ENCODE data around the gene ANGPT4.
"Not testable (repeated sequence)": the region's sequence is repeated elsewhere in the genome, so short reads cannot be mapped to it uniquely, and the experiment has no call there.

ANGPT4 gene

DNA sequence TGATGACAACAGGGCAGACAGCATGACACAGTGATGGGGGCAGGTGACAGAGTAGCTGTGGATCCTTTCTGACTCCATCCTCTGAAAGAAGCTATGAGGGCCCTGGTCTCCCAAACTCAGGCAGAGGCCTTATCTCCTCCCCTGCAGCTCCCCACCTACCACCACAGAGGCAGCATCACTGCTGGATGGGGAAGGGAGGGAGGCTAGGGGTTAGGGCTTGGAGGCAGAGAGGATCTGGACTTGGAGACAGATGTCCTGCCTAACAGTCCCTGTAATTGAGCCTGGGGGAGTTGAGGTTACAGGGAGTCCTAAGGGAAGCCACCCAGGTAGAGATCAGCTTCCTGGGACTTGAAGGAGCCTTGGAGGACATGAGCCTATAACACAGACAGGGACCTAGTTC, 44.7 kb downstream of the ANGPT4 start:
- no peak for DNase-seq

DNA sequence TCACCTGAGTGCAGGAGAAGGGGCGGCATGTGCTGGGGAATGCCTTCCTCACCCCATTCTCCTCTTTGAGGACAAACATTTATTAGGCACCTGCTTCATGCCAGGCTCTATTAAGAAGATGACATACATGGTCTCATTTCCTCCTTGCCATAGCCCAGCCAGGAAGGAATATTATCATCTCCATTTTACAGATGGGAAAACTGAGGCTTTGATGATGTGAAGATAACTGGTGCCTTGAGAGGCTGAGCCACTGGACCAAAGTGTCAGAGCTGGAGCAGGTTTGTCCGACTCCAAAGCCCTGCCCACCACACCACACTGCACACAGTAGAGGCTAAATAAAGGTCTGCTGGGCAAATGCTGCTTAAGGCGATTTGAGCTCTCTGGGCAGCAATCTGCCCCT, 45.4 kb downstream of the ANGPT4 start:
- no peak for DNase-seq

DNA sequence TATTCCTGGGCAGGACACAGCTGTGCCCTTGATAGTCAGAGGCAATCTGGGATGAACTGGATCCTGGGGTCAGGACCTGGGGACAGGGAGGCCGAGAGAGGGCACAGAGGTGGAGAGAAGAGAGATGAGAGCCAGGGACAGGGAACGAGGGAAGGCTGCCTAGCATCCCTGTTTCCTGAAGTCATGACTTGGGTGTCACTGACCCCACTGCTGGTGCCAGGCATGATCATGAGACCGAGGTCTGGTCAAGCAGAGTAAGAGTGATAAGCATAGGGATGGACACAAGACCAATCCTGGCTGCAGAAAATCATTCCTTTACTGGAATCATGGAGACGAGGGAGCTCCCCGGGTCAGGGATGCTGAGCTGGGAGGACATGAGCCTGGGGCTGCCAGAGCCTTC, 46.5 kb downstream of the ANGPT4 start:
- no peak for DNase-seq

DNA sequence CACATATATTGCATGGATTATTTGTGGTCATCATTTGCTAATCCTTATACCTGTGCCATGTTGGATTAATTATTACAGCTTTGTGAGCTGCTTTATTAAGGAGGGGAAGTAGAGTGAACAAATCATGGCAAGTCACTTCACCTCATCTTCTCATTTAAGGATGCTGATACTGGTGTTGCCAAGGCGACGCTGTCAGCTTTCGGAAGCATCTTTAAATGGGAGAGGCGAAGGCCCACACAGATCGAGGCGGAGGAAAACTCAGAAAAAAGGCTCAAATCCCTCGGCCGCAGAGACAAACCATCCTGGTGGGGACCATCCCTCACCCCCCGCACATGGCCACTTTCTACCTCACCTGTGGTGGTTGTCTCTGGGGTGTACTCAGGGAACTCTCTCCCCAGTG, 47.9 kb downstream of the ANGPT4 start:
- no peak for DNase-seq

DNA sequence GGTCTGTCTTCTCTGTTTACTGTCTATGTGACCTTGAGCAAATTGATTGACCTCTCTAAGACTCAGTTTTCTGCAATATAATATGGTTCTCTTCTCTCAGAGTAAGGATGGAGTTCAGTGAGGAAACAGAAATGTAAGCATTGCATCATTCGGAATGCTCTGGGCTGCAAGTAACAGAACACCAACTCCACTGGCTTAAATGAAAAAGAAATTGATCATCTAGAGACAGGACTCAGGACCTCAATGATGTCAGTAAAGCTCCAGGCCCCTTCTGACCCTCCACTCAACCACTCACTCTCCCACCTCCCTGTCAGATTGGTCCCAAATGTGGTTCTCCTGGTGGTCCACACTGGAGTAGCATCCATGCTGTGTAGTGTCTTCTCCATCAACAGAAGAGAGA, 50.7 kb downstream of the ANGPT4 start:
- DNase-seq = no peak

DNA sequence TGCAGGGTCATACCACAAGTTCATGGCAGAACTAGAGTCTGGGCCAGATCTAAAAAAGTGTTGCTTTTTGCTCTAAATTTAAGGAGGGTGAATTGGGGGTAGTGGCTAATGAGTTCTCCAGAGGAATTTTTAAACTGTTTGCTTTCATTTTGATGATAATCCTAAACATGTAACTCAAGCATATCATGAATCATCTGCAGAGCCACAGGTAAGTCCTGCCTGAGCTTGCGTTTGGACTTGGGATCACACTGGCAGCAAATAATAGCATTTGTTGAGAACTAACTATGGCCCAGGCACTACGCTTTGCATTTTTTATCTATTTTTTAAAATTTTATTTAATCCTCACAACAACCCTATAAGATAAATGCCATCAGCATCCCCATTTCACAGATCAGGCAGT, 55.2 kb downstream of the ANGPT4 start:
- DNase-seq = no peak

DNA sequence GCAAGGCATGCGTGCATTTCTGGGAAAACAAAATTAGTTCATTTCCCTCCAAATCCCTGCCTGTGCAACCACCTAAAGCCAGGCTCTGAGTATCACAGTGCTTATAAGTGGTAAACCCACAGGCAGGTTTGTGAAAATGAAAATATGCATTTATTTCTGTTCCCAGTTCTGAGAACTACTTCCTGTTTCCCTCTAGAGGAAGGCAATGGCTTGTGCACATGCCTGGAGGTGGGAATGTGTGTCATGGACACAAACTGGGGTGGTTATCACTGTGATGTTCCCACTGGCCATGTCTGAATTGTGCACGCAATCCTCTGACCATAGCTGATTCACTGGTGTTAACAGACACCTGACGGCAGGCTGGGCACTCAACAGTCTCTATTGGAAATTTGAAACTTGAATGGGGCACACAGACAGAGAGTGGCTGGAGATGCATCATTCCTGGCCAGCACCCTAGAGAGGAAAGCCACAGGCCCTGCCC, 56.3 kb downstream of the ANGPT4 start:
- DNase-seq = no peak

DNA sequence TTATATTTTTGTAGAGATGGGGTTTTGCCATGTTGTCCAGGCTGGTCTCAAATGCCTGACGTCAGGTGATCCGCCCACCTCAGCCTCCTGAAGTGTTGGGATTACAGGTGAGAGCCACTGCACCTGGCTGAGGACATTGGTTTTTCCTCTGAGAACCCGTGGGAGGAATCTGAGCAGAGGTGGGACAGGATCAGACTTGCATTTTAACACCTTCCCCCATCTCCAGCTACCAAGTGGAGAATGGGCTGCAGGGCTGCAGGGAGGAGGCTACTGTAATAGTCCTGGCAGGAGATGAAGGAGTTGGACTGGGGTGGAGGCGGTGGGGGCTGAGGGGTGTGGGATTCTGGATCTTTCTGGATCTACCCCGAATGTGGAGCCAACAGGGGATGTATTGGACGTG, 58.1 kb downstream of the ANGPT4 start:
- DNase-seq = no peak

DNA sequence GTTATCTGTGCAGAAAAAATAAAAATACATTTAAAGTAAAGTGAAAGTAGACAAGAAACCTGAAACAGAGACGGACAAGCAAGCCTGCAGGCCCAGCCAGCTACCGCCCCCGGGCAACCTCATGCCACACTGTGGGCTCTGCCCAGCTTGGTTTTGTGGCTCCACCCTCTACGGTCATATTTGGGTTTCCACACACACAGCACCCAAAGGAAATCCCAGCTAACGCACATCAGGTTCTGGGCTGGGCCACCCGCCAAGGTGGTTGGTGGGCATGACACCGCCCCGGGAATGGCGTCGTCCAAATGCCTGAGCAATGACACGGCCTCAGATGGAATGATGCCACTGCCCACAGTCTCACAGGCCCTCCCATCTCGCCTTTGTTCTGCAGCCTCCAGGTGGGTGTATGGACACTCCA, 59.8 kb downstream of the ANGPT4 start:
- DNase-seq = no peak

DNA sequence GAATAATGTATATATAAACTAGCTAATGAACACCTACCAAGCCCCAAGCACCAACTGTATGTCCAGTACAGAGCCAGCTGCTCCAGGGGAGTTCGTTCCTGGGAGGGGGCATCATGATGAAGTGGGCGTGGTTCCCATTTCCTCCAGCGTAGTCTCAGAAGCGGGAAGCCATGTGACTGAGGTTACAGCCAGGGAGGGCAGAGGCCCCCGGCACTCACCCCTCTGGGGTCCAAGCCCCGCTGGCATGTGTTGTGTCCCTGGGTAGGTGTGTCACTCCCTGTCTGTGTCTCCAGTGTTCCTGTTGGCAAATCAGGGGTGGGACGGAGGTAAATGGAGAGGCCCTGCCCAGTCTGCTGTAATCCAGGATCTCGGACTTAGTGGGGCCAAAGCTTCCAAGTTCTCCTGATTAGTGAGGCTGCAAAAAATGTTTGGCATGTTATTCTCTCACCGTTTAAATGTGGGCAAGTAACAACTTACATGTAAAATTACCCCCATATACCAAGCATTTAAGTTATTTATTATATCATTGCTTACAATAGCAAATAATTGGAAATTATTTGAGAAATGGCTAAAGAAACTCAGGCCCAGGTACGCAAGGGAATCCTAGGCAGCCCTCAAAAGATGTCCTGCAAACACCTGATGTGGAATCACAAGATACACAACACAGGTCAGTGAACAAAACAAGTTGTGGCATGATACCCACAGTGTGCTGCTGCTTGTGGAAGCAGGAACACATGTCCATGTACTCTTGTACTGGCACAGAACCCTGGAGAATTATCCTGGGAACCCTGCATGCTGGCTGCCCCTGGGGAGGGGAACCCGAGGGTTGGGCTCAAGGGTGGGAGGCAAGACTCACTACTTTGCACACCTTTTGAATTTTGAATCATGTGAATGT, 60.4 kb downstream of the ANGPT4 start:
- peak; percentile 19 for DNase-seq

DNA sequence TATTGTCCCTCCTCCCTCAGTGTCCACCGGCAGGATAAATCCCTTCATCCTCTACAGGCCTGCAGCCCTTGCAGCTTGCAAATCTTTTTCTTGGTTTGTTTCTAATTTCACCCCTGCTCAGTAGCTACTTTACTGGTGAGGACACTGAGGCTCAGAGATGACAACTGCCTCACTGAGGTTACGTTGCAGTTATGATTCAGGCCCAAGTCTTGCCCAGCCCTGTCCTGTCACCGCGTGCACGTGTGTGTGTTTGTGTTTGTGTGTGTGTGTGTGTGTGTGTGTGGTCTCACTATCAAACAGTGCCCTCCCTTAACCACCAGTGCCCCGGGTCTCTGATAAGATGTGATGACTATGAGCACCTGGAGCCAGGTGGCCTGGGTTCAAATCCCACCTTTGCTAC, 61.5 kb downstream of the ANGPT4 start:
- no peak for DNase-seq

DNA sequence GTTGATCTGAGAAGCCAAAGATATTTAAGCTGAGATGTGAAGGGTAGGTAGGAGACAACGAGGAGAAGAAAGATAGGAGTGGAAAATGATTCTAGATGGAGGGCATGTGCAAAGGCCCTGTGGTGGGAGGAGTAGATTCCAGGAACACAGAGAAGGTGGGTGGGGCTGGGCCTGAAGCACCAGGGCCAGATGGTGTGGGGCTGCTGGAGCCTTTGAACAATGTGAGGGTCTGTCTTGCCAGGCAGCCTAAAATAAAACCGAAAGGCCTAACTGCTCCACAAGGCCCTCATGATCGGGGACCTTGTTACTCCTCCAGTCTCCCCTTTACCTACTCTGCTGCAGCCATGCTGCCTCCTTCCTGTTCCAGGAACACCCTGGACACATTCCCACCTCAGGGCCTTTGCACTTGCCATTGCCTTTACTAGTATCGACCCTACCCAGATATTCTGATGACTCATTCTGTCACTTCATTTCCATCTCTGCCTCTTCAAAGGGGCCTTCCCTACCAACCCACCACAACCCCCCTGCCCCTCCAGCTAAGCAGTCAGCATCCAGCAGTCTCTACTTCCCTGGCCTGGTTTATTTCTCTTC, 62.6 kb downstream of the ANGPT4 start:
- no peak for DNase-seq

DNA sequence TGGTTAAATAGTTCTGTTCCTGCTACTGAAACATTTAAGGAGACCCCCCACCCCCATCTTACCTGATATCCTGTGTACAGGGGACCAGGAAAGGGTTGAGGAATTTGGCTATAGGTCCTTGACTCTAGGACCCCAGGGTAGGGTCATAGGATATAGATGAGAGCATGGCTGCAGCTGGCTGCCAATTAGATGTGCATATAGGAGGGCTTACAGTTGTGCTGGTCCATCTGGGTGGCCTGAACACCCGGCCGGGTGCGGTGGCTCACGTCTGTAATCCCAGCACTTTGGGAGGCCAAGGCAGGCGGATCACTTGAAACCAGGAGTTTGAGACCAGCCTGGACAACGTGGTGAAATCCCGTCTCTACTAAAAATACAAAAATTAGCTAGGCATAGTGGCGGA, 67.4 kb downstream of the ANGPT4 start:
- DNase-seq = not testable (repeated sequence)

DNA sequence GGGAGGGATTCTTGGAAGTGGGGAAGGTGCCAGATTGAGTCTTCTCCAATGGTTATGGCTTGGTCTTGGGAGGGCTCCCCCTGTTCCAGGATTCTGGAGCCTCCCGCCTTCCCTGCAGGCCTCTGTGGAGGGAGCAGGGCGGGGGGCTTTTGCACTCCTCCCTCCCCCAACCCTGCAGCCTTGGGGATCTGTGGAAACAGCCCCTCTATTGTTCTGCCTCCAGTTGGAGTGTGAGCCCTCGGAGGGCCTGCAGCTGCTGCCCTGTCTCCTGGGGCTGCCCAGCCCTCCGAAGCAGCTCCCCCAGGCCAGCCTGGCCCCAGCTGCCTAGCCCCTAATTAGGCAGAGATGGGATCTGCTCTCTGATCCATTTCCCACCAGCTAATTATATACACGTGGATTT, 67.9 kb downstream of the ANGPT4 start:
- DNase-seq = peak; percentile 78

DNA sequence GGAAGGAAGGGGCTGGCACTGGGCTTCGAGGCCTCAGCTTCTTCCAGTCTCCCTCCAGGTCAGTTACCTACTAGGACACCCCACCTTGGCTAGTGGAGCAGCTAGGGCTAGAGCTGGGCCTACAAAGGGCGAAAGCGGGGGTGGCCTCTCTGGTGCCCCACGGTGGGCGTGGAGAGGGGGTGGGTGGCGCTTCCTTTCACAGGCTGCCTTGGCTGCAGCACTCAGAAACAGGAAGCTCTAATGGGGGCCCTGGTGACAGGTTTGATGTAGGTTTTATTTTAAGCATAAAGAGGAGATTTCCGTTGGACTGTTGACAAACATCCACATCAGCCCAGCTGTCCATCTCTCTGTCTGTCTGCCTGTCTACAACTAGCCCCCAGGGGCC, 69.2 kb downstream of the ANGPT4 start:
- DNase-seq = no peak

DNA sequence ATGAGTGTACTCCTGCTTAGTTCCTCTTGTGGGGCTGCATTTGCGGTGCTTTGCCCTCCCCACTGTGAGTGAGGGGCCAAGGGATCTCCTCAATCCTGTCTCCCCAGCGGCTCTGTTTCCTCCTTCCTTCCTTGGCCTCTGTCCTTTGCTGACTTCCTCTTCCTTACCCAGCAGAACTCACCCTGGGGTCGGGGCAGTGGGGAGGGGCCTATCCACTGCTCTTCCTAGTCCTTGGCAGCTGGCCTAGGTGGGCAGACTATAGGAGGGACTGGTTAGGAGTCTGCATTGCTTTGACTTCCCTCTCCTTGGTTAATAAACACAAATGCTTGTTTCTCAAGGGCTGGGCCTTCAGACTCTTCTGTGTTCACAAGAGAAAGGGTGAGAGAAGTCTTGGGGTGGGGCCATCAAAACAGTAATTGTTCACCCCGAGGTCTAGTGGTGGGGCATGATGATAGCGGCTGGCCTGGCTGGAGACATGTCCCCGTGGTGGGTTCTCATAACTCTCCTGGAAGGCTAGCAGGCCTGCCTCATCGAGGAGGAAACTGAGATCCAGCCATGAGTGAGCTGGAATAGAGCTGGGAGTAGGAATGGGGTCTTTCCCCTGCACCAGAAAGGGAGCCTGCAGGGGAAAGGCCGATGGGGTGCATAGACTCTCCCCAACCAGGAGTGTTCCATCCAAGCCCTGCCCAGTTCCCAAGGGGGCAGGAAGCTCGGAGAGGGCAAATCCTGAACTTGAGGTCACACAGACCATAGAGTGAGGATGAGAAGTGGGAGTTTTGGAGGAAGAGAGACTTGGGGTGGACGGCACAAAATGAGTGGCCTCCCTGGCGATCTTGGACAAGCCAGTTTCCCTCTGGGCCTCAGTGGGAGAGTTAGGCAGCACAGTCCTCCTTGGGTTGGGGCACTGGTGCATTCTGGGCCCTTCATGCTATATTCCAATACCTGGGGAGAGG, 69.9 kb downstream of the ANGPT4 start:
- DNase-seq = no peak

DNA sequence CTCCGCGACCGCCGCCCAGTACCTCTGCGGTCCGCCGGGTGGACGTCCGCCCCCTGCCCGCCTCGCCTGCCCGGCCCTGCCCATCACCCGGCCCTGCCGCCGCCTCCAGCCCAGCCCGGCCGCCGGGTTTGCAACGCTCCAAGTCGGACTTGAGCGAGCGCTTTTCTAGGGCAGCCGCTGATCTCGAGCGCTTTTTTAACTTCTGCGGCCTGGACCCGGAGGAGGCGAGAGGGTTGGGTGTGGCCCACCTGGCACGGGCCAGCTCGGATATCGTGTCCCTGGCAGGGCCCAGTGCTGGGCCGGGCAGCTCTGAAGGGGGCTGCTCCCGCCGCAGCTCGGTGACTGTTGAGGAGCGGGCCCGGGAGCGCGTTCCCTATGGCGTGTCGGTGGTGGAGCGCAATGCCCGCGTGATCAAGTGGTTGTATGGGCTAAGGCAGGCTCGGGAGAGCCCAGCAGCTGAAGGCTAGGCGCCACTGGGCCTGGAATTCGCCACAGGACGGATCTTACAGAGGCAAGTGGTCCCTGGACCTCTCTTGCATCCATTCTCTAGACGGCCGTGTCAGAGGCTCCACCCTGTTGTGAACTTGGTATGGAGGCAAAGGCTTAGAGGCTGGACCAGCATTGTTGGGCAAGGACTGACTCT, 70.8 kb downstream of the ANGPT4 start:
- peak; percentile 35 for DNase-seq

DNA sequence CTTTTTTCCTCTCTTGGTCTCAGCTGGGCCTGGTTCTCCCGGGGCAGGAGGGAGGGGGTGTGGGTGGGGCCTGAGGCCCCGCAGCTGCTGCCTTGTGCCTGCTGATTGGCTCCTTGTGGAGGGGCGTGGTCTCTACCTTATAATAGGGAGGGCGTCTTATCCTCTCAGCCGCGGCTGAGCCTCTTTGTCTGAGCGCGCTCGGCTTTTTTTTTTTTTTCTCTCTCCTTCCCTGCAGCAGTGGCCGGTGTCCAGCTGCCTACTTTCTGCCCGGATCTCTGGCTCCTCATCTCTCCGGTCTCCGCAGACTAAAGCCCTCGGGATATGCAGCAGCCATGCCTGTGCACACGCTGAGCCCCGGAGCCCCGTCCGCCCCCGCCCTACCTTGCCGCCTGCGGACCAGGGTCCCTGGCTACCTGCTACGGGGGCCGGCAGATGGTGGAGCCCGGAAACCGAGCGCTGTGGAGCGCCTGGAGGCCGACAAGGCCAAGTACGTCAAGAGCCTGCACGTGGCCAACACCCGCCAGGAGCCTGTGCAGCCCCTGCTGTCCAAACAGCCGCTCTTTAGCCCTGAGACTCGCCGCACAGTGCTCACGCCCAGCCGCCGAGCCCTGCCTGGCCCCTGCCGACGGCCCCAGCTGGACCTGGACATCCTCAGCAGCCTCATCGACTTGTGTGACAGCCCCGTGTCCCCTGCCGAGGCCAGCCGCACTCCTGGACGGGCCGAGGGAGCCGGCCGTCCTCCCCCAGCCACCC, 71.5 kb downstream of the ANGPT4 start:
- DNase-seq = peak; percentile 98

DNA sequence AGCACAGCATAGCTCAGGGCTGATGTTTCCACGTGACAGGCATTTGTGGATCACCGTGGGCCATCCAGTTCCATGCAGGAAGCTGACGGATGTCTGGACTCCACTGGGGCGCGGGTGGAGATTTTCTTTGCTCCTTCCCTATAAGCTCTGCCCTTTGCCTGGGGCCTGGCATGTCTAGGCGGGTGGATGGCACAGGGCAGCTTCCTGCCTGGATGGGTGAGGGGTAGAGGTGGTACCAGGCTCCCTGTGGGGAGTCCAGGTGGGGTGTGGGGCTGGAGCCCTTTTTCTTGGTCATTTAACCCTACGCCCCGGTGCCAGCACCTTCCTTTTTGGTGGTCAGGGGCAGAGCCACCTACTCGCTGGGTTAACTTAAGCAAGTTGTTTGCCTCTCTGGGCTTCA, 72.2 kb downstream of the ANGPT4 start:
- DNase-seq = no peak

DNA sequence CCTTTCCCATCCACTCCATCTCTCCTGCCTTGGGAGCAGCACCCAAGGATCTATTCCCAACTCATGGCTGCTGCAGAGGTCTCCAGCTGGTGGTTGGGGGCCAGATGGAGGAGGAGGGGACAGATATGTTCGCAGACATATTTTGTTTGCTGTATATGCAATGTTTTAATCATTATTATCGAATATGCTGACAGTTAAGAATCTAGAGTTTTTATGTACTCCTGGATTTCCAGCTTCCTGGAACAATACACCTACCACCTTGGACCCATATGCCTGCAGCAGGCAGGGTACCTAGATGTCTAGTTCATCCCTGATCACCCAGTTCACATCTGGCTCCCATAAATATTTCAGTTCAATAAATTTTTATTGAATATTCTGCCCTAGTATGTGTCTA, 73.6 kb downstream of the ANGPT4 start:
- no peak for DNase-seq

DNA sequence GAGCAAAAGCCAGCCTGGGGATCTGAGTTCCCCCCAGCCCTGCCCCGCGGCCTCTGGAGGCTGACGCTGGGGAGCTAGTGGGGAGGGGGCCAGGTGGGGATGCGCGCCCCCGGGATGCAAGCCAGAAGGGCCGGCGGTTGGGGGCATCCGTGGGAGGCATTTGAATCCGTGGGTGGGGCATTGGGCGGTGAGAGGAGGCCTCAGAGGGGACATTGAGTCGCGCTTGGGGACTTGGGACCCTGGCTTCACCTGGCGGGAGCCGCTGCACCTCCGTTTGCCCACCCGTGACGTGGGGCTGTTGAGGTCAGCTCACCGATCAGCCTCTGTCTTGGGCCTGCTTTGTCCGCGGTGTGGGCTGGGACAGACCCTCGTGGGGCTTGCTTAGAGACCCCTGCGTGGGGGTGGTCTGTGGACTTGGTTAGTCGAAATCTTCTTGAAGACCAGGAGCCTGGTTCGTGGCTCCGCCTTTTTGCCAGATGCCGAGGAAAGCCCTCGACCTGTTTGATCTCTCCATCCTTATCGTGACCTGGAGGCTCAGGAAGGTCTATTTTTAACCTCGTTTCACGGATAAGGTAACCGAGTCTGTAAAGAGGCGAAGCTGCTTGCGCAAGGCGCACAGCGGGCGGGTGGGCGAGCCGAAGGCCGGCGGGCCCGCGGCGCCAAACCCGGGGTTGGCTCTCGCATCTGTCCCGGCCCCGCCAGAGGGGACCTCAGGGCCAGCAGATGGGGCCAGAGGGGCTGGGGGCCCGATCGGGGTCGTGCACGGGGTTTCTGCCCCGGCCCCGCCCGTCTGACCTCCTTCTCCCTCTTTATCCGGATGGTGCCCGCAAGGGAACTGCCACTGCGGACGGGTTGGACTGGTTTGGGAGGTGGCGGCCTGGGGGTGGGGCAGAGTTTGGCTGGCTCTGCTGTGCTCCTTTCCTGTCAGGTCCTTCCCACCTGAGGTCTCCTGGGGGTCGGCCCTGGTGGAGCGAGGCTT, 74.3 kb downstream of the ANGPT4 start:
- no peak for DNase-seq
